SK-N-SH (cell line): ENCODE measurements around the gene APEH. TPM values are rescaled to one million over a fixed set of nuclear protein-coding genes. Genes with fewer than 3 reads are reported as not detected.

Source experiments
- CTCF ChIA-PET: fragments of 300-600, 350-600 bp; formaldehyde crosslinking; extraction: SDS; loops from one replicate; lab custom pipeline; 2021; lab: Yijun Ruan, JAX
- POLR2A ChIA-PET: fragments of 350-600 bp; sonication (Branson Sonifier 250); formaldehyde crosslinking; extraction: SDS; loops from one replicate; lab custom pipeline; 2020; ENCODE audit warnings: antibody characterized with exemption, inconsistent platforms; lab: Yijun Ruan, JAX
- DNase-seq: peaks from one replicate; pipeline ENCODE4 v3.0.0; 2012
- H2AFZ ChIP-seq: fragments of 200-600 bp; sonication (generic); 2 replicates; pipeline ENCODE4 v1.8.1; 2016; ENCODE audit warnings: antibody characterized with exemption, mild to moderate bottlenecking, low read depth
- H3F3A ChIP-seq: fragments of 200-600 bp; sonication (generic); replicated peaks from 2 replicates; pipeline ENCODE3; 2016; ENCODE audit warnings: antibody characterized with exemption, mild to moderate bottlenecking; ENCODE audit not compliant: insufficient read depth
- H3K27ac ChIP-seq, 2 experiments: fragments of 200-500 bp in 1 of 2; fragments of 200-600 bp in 1 of 2; sonication (Bioruptor generic) in 1 of 2; sonication (generic), shearing (Covaris generic) in 1 of 2; 2 replicates each; pipeline versions ENCODE4 v1.5.1 to v1.6.1; 2014 to 2016; ENCODE audit warnings: low read depth in 2 of 2, inconsistent platforms in 1 of 2, low read length in 1 of 2, mild to moderate bottlenecking in 1 of 2, mixed read lengths in 1 of 2
- H3K27me3 ChIP-seq: fragments of 200-600 bp; sonication (generic), shearing (Covaris generic); 2 replicates; pipeline ENCODE4 v1.6.1; 2016; ENCODE audit warnings: mixed run types; ENCODE audit not compliant: insufficient read depth
- H3K36me3 ChIP-seq, 2 experiments: fragments of 200-500 bp in 1 of 2; fragments of 200-600 bp in 1 of 2; sonication (Bioruptor generic) in 1 of 2; sonication (generic) in 1 of 2; replicated peaks in 1 of 2; 2 replicates each; pipeline versions ENCODE3 to v1.5.1; 2014 to 2016; ENCODE audit warnings: low read length in 1 of 2, mild to moderate bottlenecking in 1 of 2; ENCODE audit not compliant: insufficient read depth in 2 of 2, control insufficient read depth in 1 of 2
- H3K4me1 ChIP-seq, 2 experiments: fragments of 200-500 bp in 1 of 2; fragments of 200-600 bp in 1 of 2; sonication (Bioruptor generic) in 1 of 2; sonication (generic), shearing (Covaris generic) in 1 of 2; 2 replicates each; pipeline versions ENCODE4 v1.5.1 to v1.6.1; 2014 to 2016; ENCODE audit warnings: low read depth in 1 of 2, low read length in 1 of 2, mixed run types in 1 of 2; ENCODE audit not compliant: insufficient read depth in 2 of 2, control insufficient read depth in 1 of 2
- H3K4me2 ChIP-seq: fragments of 200-600 bp; sonication (generic), shearing (Covaris generic); 2 replicates; pipeline ENCODE4 v1.6.1; 2017; ENCODE audit warnings: mixed run types
- H3K4me3 ChIP-seq, 2 experiments: fragments of 200-500 bp in 1 of 2; fragments of 200-600 bp in 1 of 2; sonication (Bioruptor generic) in 1 of 2; sonication (generic), shearing (Covaris generic) in 1 of 2; 2 replicates each; pipeline versions ENCODE4 v1.5.1 to v1.8.1; 2014 to 2016; ENCODE audit warnings: low read depth in 2 of 2, inconsistent platforms in 1 of 2, low read length in 1 of 2, mild to moderate bottlenecking in 1 of 2, mixed read lengths in 1 of 2, moderate library complexity in 1 of 2
- H3K79me2 ChIP-seq: fragments of 200-600 bp; sonication (generic); 2 replicates; pipeline ENCODE4 v1.8.1; 2017; ENCODE audit warnings: mild to moderate bottlenecking; ENCODE audit not compliant: insufficient read depth
- H3K9ac ChIP-seq: fragments of 200-600 bp; sonication (generic); 2 replicates; pipeline ENCODE4 v1.6.1; 2017; ENCODE audit warnings: mixed run types
- H3K9me2 ChIP-seq: fragments of 200-600 bp; sonication (generic); 2 replicates; pipeline ENCODE4 v1.6.1; 2017; ENCODE audit warnings: mixed run types
- H3K9me3 ChIP-seq: fragments of 200-600 bp; sonication (generic); 2 replicates; pipeline ENCODE4 v1.6.1; 2017; ENCODE audit warnings: mixed run types, mild to moderate bottlenecking, moderate library complexity
- H4K20me1 ChIP-seq: fragments of 200-600 bp; sonication (generic); 2 replicates; pipeline ENCODE4 v1.6.1; 2017; ENCODE audit warnings: mild to moderate bottlenecking, mixed run types; ENCODE audit not compliant: insufficient read depth
- ELF1 ChIP-seq: IDR thresholded peaks from 2 replicates; pipeline ENCODE4 v1.4.0; 2012
- FOSL2 ChIP-seq: IDR thresholded peaks from 2 replicates; pipeline ENCODE4 v1.4.0; 2012; ENCODE audit warnings: low read depth, mild to moderate bottlenecking, moderate library complexity, borderline replicate concordance
- GABPA ChIP-seq: IDR thresholded peaks from 2 replicates; pipeline ENCODE4 v1.4.0; 2012; ENCODE audit warnings: low read depth, mild to moderate bottlenecking
- GATA2 ChIP-seq: sonication (generic); formaldehyde crosslinking; IDR thresholded peaks from 2 replicates; pipeline ENCODE4 v1.5.0; 2020; ENCODE audit warnings: mild to moderate bottlenecking, missing genetic modification reagents
- MEF2A ChIP-seq: IDR thresholded peaks from 2 replicates; pipeline ENCODE4 v1.4.0; 2012; ENCODE audit warnings: low read depth, borderline replicate concordance
- MXI1 ChIP-seq: IDR thresholded peaks from 2 replicates; pipeline ENCODE4 v1.6.1; 2012; ENCODE audit warnings: mild to moderate bottlenecking, low read depth, low read length, improper control_type of control experiment
- NRF1 ChIP-seq: IDR thresholded peaks from 2 replicates; pipeline ENCODE4 v1.6.1; 2012; ENCODE audit warnings: low read depth, mild to moderate bottlenecking, low read length
- POLR2AphosphoS5 ChIP-seq: IDR thresholded peaks from 2 replicates; pipeline ENCODE4 v1.6.1; 2012; ENCODE audit warnings: low read depth, low read length
- RAD21 ChIP-seq: IDR thresholded peaks from 2 replicates; pipeline ENCODE4 v1.6.1; 2012; ENCODE audit warnings: mild to moderate bottlenecking, low read length
- RXRA ChIP-seq: IDR thresholded peaks from 2 replicates; pipeline ENCODE4 v1.4.0; 2012; ENCODE audit warnings: low read depth, mild to moderate bottlenecking, borderline replicate concordance
- TCF12 ChIP-seq: IDR thresholded peaks from 2 replicates; pipeline ENCODE4 v1.4.0; 2012
- USF1 ChIP-seq: IDR thresholded peaks from 2 replicates; pipeline ENCODE4 v1.4.0; 2012; ENCODE audit warnings: low read depth, borderline replicate concordance
- YY1 ChIP-seq: IDR thresholded peaks from 2 replicates; pipeline ENCODE4 v1.4.0; 2012; ENCODE audit warnings: low read depth, mild to moderate bottlenecking
- whole genome bisulfite sequencing: methylation state at CpG from one replicate; pipeline ENCODE4 v1.1.6; 2017; ENCODE audit warnings: low lambda C conversion rate; 5-methylcytosine and 5-hydroxymethylcytosine counted together
- polyA plus RNA-seq, 3 experiments: library from polyadenylated mRNA; depleted of rRNA; stranded (reverse); fragments of >200 nt; gene quantifications; 2 replicates each; pipeline ENCODE4 v1.2.3, GENCODE V29; 2012
- TF ChIP-seq, protein P1 (sequence below): IDR thresholded peaks from 2 replicates; pipeline ENCODE4 v1.4.0; 2012; ENCODE audit warnings: low read depth, borderline replicate concordance
- TF ChIP-seq, protein P2 (sequence below): IDR thresholded peaks from 2 replicates; pipeline ENCODE4 v1.4.0; 2012; ENCODE audit warnings: low read depth
- TF ChIP-seq, protein P3 (sequence below): fragments of 150-350 bp; IDR thresholded peaks from 2 replicates; pipeline ENCODE4 v1.6.1; 2016; ENCODE audit warnings: mild to moderate bottlenecking, low read depth, low read length

The APEH gene
- polyA plus RNA-seq, 1 of the 3 experiments (the other 2 are of a cell fraction), result 112 TPM

GRCh38 chr3:49626796-49627195, 47.4 kb upstream of the APEH start:
- Histone ChIP-seq H3K9ac (no peak overlapping the region), H3K4me3 (no peak overlapping the region), H2AFZ (no peak overlapping the region), H3K27me3 (peaks cover 15% of the 10 kb centered on the region; the same call in 1 of the 2 replicates), H3K9me2 (no peaks in the 10 kb centered on the region), H3F3A (no peaks in the 10 kb centered on the region), H3K79me2 (no peaks in the 10 kb centered on the region), H3K36me3 (no peaks in the 10 kb centered on the region), H3K27ac (no peak overlapping the region; a peak in 1 of 4 replicates), H3K4me1 (peaks cover 0 to 35% of the 10 kb centered on the region in 2 experiments; a peak in 1 of 4 replicates), H3K9me3 (no peaks in the 10 kb centered on the region), H3K4me2 (no peak overlapping the region), H4K20me1 (no peaks in the 10 kb centered on the region)
- ChIA-PET POLR2A (no interaction called here), CTCF (interaction anchor here (0.8 to 2.9 kb wide), 4 partner anchors 14 to 87 kb away, joined by 3 to 15 read pairs (median 5); no protein-coding TSS in a partner anchor)
- TF ChIP-seq POLR2AphosphoS5, result no peak
- TF ChIP-seq YY1, result no peak
- no peak for TF ChIP-seq USF1
- TF ChIP-seq ELF1, result no peak
- DNase-seq, result no peak
- WGBS, result no CpG with 5 or more reads among the region's 1 CpG

- H3F3A ChIP-seq, result no peaks in the 10 kb centered on the region
- no peak for DNase-seq
- H3K4me2 ChIP-seq, result no peak overlapping the region
- H3K9me2 ChIP-seq, result no peaks in the 10 kb centered on the region
- no peaks in the 10 kb centered on the region for H3K9me3 ChIP-seq
- H3K27me3 ChIP-seq, result peaks cover 6% of the 10 kb centered on the region; the same call in 1 of the 2 replicates
- ChIA-PET POLR2A (interaction anchor here (1.2 kb wide), 1 partner anchor 88 kb away, joined by 3 read pairs; no protein-coding TSS in a partner anchor), CTCF (interaction anchor here (0.6 to 2.9 kb wide), 3 partner anchors 21 to 88 kb away, joined by 3 to 15 read pairs (median 11); no protein-coding TSS in a partner anchor)
- H3K9ac ChIP-seq, result no peak overlapping the region
- H3K36me3 ChIP-seq, result no peaks in the 10 kb centered on the region
- peaks cover 0 to 35% of the 10 kb centered on the region in 2 experiments; a peak in 1 of 4 replicates for H3K4me1 ChIP-seq
- TF ChIP-seq GABPA (no peak), POLR2AphosphoS5 (no peak), RAD21 (no peak), TCF12 (no peak), NRF1 (no peak)
- H4K20me1 ChIP-seq, result no peaks in the 10 kb centered on the region
- WGBS, result 76% methylated on average over 5 of the region's 5 CpGs
- peak overlapping the region in 1 of 2 experiments; percentile 78; a peak in 2 of 4 replicates for H3K27ac ChIP-seq
- no peak overlapping the region for H2AFZ ChIP-seq
- H3K79me2 ChIP-seq, result no peaks in the 10 kb centered on the region
- H3K4me3 ChIP-seq, result no peak overlapping the region
Measured at GRCh38 chr3:49627634-49628033, 46.5 kb upstream of the APEH start.

DNA sequence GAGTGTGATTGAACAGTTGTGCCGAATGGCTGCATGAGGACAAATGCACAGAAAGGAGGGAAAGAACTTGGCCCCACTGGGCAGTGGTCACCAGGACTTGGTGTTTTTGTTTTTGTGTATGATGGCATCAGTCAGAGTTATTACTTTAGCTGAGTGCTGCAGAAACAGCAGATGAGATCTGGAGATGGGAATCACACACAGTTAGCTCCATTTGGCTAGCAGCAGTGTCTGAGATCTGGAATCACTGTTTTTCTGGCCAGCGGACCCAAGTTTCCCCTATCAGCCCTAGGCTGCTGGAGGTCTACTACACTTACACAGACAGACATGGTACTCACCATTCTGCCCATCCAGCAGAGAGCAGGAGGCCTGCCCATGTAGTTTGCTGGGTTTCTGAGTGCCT, 45.9 kb upstream of the APEH start:
- CTCF ChIA-PET, result interaction anchor here (0.6 to 2.9 kb wide), 3 partner anchors 22 to 89 kb away, joined by 3 to 15 read pairs (median 11); no protein-coding TSS in a partner anchor
- no peaks in the 10 kb centered on the region for H4K20me1 ChIP-seq
- POLR2A ChIA-PET, result interaction anchor here (1.2 kb wide), 1 partner anchor 89 kb away, joined by 3 read pairs; no protein-coding TSS in a partner anchor
- TF ChIP-seq MXI1, result no peak
- TF ChIP-seq, protein P1, sequence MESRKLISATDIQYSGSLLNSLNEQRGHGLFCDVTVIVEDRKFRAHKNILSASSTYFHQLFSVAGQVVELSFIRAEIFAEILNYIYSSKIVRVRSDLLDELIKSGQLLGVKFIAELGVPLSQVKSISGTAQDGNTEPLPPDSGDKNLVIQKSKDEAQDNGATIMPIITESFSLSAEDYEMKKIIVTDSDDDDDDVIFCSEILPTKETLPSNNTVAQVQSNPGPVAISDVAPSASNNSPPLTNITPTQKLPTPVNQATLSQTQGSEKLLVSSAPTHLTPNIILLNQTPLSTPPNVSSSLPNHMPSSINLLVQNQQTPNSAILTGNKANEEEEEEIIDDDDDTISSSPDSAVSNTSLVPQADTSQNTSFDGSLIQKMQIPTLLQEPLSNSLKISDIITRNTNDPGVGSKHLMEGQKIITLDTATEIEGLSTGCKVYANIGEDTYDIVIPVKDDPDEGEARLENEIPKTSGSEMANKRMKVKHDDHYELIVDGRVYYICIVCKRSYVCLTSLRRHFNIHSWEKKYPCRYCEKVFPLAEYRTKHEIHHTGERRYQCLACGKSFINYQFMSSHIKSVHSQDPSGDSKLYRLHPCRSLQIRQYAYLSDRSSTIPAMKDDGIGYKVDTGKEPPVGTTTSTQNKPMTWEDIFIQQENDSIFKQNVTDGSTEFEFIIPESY, result no peak
- TF ChIP-seq RAD21, result no peak
- TF ChIP-seq RXRA, result no peak
- no peak for TF ChIP-seq NRF1
- no peak for TF ChIP-seq FOSL2
- TF ChIP-seq, protein P2, sequence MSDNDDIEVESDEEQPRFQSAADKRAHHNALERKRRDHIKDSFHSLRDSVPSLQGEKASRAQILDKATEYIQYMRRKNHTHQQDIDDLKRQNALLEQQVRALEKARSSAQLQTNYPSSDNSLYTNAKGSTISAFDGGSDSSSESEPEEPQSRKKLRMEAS, result no peak
- no peak for TF ChIP-seq GABPA
- TF ChIP-seq, protein P3, sequence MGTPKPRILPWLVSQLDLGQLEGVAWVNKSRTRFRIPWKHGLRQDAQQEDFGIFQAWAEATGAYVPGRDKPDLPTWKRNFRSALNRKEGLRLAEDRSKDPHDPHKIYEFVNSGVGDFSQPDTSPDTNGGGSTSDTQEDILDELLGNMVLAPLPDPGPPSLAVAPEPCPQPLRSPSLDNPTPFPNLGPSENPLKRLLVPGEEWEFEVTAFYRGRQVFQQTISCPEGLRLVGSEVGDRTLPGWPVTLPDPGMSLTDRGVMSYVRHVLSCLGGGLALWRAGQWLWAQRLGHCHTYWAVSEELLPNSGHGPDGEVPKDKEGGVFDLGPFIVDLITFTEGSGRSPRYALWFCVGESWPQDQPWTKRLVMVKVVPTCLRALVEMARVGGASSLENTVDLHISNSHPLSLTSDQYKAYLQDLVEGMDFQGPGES, result no peak
- TF ChIP-seq YY1, result no peak
- peak; percentile 83 for TF ChIP-seq GATA2 (CRISPR knock-in tag)
- no peak for TF ChIP-seq MEF2A

More for the DNA sequence above, 45.9 kb upstream of the APEH start:
- H3K27ac ChIP-seq, result peak overlapping the region in 1 of 2 experiments; percentile 78; a peak in 2 of 4 replicates
- H3K27me3 ChIP-seq, result 0 out of 2 replicates have a peak, but pooled peaks cover under 1% of the 10 kb centered on the region
- no peak overlapping the region for H2AFZ ChIP-seq
- no peaks in the 10 kb centered on the region for H3K36me3 ChIP-seq
- no peak overlapping the region for H3K4me3 ChIP-seq
- WGBS, result 41% methylated on average over 2 of the region's 2 CpGs
- H3K79me2 ChIP-seq, result no peaks in the 10 kb centered on the region
- peaks cover 0 to 35% of the 10 kb centered on the region in 2 experiments; a peak in 1 of 4 replicates for H3K4me1 ChIP-seq
- peak; percentile 64 for DNase-seq
- H3K4me2 ChIP-seq, result no peak overlapping the region
- H3K9me2 ChIP-seq, result no peaks in the 10 kb centered on the region
- H3K9ac ChIP-seq, result no peak overlapping the region
- no peaks in the 10 kb centered on the region for H3K9me3 ChIP-seq
- H3F3A ChIP-seq, result no peaks in the 10 kb centered on the region
